Osteocyte (in vitro differentiated cells): ENCODE measurements around the gene UPK1B. TPM values are rescaled to one million over a fixed set of nuclear protein-coding genes. Genes with fewer than 3 reads are reported as not detected.
"Not testable (repeated sequence)": the region's sequence is repeated elsewhere in the genome, so short reads cannot be mapped to it uniquely, and the experiment has no call there.

Experiments
- DNase-seq: peaks from one replicate; pipeline ENCODE4 v3.0.0; 2021; ENCODE audit warnings: mixed read lengths; ENCODE audit not compliant: unreplicated experiment; ENCODE audit errors: extremely low spot score
- H3K27ac Mint-ChIP-seq: one replicate; pipeline ENCODE4 v1.8.0; 2021; ENCODE audit warnings: mild to moderate bottlenecking, mixed read lengths; ENCODE audit not compliant: unreplicated experiment
- H3K27me3 Mint-ChIP-seq: one replicate; pipeline ENCODE4 v1.8.0; 2021; ENCODE audit warnings: mixed read lengths; ENCODE audit not compliant: unreplicated experiment
- H3K36me3 Mint-ChIP-seq: one replicate; pipeline ENCODE4 v1.8.0; 2021; ENCODE audit warnings: mixed read lengths; ENCODE audit not compliant: unreplicated experiment
- H3K4me1 Mint-ChIP-seq: one replicate; pipeline ENCODE4 v1.8.0; 2021; ENCODE audit warnings: mixed read lengths; ENCODE audit not compliant: unreplicated experiment
- H3K4me3 Mint-ChIP-seq: one replicate; pipeline ENCODE4 v1.8.0; 2021; ENCODE audit warnings: mild to moderate bottlenecking, moderate library complexity, mixed read lengths; ENCODE audit not compliant: unreplicated experiment
- H3K9me3 Mint-ChIP-seq: one replicate; pipeline ENCODE4 v1.8.0; 2021; ENCODE audit warnings: mixed read lengths; ENCODE audit not compliant: unreplicated experiment
- total RNA-seq: library from RNA; stranded (reverse); gene quantifications from 2 replicates; pipeline ENCODE4 v1.2.1, GENCODE V29; 2021
- TF ChIP-seq, protein P1 (sequence below): fragments of 200-600 bp; sonication (generic); IDR thresholded peaks from 2 replicates; pipeline ENCODE4 v1.5.0; 2021; ENCODE audit warnings: antibody characterized with exemption, mild to moderate bottlenecking, moderate library complexity

Gene UPK1B
- total RNA-seq, 1 donor from 2014 or later = 0.24 TPM

DNA sequence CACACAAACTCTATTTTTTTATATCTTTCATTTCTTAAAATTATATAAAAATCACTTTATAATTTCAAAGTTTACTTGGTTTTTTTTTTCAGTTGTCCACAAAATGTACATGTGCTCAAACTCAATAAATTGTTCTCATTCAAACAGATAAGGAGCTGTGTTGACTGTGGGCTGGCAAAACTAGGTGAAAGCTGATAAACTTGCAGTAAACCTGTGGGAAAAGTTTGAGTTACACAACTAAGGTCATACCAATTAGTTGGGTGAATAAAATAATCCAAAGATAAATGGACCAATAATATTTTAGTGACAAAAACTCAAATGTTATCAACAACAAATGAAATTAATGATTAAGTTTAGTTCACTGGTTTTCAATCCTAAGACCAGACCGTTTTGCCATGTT lies 12.6 kb upstream of the UPK1B start:
- DNase-seq = no peak
- Mint-ChIP-seq H3K4me3 (no peak overlapping the region), H3K4me1 (no peaks in the 10 kb centered on the region), H3K9me3 (peaks cover 8% of the 10 kb centered on the region), H3K27ac (no peak overlapping the region), H3K27me3 (no peaks in the 10 kb centered on the region), H3K36me3 (peaks cover 8% of the 10 kb centered on the region)
- TF ChIP-seq, protein P1, sequence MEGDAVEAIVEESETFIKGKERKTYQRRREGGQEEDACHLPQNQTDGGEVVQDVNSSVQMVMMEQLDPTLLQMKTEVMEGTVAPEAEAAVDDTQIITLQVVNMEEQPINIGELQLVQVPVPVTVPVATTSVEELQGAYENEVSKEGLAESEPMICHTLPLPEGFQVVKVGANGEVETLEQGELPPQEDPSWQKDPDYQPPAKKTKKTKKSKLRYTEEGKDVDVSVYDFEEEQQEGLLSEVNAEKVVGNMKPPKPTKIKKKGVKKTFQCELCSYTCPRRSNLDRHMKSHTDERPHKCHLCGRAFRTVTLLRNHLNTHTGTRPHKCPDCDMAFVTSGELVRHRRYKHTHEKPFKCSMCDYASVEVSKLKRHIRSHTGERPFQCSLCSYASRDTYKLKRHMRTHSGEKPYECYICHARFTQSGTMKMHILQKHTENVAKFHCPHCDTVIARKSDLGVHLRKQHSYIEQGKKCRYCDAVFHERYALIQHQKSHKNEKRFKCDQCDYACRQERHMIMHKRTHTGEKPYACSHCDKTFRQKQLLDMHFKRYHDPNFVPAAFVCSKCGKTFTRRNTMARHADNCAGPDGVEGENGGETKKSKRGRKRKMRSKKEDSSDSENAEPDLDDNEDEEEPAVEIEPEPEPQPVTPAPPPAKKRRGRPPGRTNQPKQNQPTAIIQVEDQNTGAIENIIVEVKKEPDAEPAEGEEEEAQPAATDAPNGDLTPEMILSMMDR = no peak

DNA sequence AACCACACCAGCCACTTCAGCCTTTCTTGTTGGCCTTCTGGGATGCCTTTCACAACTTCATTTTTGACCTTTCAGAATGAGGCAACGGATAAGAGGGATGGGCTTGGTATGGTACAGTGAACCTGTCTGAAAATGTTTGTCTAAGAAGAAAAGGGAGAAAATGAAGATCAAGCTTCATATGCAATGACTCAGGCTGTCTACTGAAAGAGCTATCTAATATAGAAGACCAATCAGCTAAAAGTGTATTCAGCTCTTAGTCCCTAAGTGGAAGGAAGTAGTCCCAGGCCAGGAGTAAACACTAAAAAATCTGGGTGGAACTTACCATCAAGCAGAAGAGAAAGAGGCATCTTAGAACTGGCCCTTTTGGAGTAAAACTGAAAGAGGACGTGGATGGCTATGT lies 12.2 kb upstream of the UPK1B start:
- Mint-ChIP-seq H3K27me3 (no peaks in the 10 kb centered on the region), H3K36me3 (peaks cover 8% of the 10 kb centered on the region), H3K9me3 (peaks cover 10% of the 10 kb centered on the region), H3K4me1 (no peaks in the 10 kb centered on the region), H3K27ac (no peak overlapping the region), H3K4me3 (no peak overlapping the region)
- DNase-seq = no peak
- TF ChIP-seq, protein P1 = no peak

DNA sequence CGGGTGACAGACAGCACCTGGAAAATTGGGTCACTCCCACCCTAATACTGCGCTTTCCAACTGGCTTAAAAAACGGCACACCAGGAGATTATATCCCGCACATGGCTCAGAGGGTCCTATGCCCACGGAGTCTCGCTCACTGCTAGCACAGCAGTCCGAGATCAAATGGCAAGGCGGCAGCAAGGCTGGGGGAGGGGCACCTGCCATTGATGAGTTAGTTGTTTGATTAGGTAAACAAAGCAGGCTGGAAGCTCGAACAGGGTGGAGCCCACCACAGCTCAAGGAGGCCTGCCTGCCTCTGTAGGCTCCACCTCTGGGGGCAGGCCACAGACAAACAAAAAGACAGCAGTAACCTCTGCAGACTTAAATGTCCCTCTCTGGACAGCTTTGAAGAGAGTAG lies 8.7 kb upstream of the UPK1B start:
- not testable (repeated sequence) for H3K4me3 Mint-ChIP-seq, H3K27me3 Mint-ChIP-seq, H3K27ac Mint-ChIP-seq, H3K4me1 Mint-ChIP-seq, DNase-seq, H3K36me3 Mint-ChIP-seq
- peaks cover 10% of the 10 kb centered on the region for H3K9me3 Mint-ChIP-seq

DNA sequence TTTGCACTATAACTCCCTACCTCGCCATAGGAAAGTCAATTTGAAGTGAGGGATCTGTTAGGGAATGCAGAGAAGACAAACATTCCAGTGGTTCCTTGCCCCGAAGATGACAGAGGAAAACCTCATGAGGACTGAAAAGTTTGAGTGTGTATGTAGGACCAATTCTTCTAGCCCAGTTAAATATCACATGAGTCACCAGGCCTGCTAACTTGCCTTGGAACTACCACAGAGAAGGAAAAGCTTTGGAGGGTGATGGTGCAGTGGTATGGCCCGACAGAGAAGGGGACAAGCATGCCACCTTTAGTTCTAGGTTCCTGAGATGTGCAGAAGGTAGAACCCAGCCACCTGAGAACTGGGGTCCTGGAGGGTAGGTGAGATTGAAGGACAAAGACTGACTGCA lies 2.6 kb upstream of the UPK1B start:
- no peaks in the 10 kb centered on the region for H3K36me3 Mint-ChIP-seq
- H3K4me1 Mint-ChIP-seq = peaks cover 14% of the 10 kb centered on the region
- H3K27me3 Mint-ChIP-seq = no peaks in the 10 kb centered on the region
- no peak overlapping the region for H3K4me3 Mint-ChIP-seq
- H3K9me3 Mint-ChIP-seq = peaks cover 2% of the 10 kb centered on the region
- TF ChIP-seq, protein P1 = no peak
- no peak overlapping the region for H3K27ac Mint-ChIP-seq
- DNase-seq = no peak

DNA sequence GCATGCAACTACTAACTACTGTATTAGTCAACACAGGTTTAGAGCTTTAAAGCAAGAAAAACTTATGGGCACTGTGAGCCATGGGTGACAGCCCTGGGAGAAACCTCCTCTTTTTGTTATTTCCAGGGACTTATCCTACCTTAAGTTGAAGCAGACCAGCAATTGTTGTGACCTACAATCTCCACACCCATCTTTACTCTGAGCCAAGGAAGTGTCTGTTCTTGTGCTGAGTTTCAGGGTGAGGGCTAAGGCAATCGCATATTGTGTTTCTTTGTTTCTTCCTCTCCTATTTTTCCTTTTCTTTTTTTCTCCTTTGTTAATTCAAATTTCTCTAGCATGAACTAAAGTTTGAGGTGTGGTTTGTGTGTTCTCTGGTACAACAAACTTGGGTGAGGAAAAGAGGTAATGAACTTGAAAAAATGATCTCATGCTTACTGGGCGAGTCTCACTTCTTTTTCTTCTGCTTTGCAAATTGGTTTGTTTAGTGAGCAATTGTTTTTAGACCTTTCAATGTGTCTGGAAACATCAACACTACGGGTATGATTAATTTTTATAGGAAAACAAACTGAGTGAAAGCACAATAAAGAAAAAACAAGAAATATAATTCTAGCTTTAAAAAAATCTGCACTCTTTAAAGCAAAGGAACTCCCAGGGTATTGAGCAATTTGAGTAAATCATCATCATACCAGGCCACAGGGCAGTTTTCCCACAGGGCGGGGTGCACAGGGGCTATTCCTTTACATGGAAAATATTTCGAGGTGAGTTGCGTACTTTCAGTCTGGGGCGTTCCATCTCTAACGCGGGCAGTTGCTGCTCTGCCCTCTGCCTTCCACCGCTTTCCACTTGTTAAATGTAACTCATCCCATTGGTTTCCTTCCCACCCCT lies 2.7 kb downstream of the UPK1B start:
- Mint-ChIP-seq H3K4me1 (peaks cover 24% of the 10 kb centered on the region), H3K27ac (peak overlapping the region; percentile 70), H3K9me3 (no peaks in the 10 kb centered on the region), H3K36me3 (no peaks in the 10 kb centered on the region), H3K27me3 (no peaks in the 10 kb centered on the region), H3K4me3 (peak overlapping the region; percentile 41)
- no peak for DNase-seq
- TF ChIP-seq, protein P1 = no peak
